HUDEP-2 (cell line): Measurements from ENCODE around the gene RNF7.
"Not testable (repeated sequence)": the region's sequence is repeated elsewhere in the genome, so short reads cannot be mapped to it uniquely, and the experiment has no call there.

ENCODE experiments used
- DNase-seq, 76 experiments: peaks; one replicate each; lab custom pipeline; 2025; ENCODE audit not compliant: unreplicated experiment in 76 of 76; lab: John Stamatoyannopoulos, UW

RNF7 gene

DNA sequence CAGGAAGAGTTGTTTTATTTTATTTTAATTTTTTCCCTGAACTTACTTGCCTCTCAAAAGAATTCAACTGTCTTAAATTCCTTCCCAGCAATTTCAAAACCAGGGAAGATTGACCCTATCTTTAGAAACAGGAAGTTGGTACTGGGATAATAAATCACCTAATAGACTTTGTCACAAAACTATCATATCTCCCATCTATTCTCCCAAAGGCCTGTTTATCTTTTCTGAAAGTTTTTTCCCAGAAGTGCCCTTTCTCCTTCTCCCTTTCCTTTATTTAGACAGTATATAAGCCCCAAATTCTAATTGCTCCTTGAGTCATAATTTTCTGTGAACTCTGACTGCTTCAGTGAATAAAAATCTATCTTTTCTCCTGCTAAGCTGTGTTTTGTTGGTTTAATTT lies 2.9 kb upstream of the RNF7 start:
- no peak for DNase-seq

DNA sequence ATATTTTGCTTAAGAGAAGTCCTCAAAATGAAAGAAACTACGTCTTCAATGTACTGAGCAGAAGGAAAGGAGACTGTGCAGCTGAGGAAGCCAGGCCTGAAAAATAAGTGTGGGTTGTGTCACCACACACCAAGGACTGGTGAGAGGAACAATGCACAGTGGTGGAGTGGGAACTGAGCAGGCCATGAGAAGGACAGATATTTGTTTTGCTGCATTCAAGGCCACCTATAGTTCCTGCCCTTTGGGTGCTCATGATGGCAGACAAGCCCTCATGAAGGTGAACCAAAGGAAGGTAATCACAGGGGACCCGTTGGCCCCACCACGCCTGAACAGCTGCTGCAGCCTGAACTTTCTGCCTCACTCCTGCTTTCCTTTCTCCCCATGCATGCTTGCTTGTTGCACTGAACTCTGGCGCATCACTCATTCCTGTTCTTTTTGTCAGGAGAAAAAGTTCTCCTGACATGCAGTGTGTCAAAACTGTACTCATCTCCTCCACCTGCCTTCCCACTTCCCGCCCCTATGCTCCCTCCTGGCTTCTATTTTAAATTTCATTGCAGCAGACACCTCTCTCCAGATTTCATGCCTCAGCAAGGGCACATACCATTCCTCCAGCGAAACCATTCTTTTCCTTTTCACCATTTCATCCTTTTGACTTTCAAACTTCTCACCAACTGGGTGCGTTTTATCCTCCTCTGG lies 2.2 kb upstream of the RNF7 start:
- DNase-seq, result no peak

DNA sequence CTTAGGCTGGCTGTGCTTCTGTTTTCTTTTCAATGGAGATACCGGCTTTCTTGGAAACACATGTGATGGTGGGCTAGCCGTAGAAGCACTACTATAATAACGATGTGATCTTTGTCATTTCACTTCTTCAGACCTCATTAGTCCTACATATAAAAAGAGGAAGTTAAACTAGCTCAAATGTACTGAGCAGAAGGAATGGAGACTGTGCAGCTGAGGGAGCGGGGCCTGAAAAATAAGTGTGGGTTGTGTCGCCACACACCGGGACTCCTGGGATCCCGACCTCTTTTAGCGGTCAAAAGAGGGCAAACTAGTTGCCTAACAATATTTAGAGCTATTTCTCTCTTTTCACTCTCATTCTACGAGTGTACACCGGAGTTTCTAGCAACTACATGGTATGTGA lies 1.0 kb upstream of the RNF7 start:
- no peak for DNase-seq

DNA sequence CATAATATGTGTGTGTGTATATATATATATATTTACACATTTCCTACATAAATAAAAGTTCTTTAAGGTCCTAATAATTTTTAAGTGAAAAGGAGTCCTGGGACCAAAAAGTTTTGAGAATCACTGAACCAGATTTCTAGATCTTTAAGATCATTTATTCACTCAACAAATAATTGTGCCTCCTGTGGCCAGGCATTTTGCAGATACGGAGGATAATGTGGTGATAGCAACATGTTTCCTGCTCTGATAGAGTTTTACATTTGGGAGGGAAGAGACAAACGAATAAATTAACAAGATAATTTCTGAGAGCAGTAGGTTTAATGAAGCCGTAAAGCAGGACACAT lies 448 bp upstream of the RNF7 start:
- DNase-seq, result no peak

DNA sequence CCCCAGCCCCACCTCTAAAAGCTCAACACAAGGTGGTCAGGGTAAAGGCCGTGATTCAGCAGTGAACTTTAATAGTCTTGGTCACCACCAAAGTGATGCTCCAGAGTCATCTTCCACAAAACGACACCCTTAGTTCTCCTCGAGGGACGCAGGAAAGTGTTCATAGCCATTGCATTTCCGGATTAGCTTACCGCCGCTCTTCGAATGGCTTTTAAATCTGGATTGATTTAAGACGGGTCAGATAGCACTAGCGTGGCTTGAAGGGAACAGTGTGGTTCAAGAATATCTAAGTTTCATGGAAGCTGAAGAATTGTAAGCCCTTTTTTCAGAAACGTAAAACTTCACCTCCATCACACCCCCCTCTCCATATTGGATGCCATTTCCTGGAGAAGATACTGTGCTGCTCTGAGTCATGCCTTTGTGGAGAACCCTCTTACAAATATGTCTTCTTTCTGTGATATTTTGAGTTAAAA lies 829 bp downstream of the RNF7 start:
- peak in 9 of 76 experiments; percentile 4 to 36 (median 17) for DNase-seq

DNA sequence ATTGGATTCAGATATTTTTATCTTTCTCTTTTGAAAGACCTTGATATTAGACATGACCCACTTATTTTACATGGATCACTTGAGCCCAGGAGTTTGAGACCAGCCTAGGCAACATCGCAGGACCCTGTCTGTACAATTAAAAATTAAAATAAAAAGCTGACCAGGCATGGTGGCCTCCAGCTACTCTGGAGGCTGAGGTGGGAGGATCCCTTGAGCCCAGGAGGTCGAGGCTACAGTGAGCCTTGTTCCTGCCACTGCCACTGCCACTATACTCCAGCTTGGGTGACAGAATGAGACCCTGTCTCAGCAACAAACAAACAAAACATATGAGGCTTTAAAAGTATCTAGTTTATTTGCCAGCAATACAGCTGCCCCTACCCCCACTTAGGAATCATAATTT lies 1.6 kb downstream of the RNF7 start:
- DNase-seq, result no peak

DNA sequence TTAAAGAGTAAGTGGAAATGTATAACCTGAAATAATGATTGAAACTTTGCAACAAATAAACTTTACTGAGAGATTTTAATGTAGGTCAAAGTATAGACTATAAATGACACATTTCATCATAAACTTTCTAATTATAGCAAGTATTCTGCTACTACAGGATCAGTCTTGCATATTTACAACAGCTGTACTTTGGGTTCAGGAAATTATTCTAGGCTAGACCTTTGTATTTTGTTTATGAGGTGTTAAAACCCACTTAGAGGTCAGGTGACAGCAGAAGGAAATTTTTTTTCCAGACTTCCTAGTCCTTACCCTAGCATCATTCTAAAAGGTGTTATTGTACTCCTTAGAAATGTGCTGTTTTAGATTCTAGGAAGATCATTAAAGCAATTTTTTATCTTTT lies 2.3 kb downstream of the RNF7 start:
- DNase-seq, result no peak

DNA sequence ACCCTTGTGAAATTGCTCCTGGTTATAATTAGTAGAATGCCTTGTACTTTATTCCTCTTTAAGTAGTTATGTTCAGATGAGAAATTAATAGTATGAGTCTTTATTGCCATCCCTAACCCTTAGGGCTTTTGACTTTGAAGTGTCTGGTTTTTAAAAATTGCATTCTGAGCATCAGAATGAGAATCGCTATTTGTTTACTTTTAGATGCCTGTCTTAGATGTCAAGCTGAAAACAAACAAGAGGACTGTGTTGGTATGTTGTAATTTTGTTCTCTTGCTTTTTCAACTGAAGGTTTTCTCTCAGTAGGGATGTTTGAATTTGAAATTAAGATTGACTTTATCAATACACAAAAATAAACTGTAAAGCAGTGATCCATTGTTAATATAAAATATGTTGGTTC lies 5.2 kb downstream of the RNF7 start:
- DNase-seq, result no peak

DNA sequence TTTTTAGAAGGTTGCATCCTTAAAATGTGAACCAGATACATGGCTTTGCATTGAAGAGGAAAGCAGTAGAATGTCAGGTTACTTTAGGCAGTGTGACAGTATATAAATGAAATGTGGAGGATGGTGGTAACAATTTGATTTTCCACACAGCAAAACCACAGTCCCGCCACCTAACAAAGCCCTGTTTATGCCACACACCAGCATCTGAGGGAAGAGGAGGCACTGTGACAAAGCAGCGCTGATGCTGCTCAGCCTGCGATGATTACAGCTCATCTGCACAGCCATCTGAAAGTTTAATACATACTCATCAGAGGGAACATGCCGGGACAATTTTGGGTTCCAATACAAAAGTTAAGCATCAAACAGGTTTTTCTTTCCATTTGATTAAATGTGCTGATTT lies 8.9 kb downstream of the RNF7 start:
- no peak for DNase-seq

DNA sequence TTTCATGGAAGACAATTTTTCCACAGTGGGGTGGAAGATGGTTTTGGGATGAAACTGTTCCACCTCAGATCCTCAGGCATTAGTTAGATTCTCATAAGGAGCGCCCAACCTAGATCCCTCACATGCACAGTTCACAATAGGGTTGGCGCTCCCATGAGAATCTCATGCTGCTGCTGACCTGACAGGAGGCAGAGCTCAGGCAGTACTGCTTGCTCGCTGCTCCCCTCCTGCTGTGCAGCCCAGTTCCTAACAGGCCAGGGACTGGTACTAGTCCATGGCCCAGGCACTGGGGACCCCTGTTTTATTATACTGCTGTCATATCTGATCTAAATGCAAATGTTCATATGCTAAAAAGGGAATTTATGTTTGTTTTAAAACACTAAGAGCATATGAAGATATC lies 15.3 kb downstream of the RNF7 start:
- no peak for DNase-seq

DNA sequence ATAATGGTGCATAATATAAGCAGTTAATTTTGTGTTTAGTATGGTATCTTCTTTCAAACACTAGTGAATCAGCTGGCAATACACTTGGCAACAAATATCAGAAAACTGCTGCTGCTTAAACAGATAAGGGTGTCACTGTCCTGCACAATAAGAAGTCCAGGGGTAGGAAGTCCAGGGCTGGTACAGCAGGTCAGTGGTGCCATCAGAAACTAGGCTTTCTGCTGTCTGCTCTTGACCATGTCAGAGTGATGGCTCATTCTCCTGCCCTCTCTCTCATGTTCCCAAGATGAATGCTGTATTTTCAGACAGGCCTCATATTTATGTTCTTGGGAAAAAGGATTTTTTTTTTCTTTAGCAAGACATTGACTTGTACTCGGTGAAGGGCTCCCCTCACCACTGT lies 15.9 kb downstream of the RNF7 start:
- DNase-seq, result peak in 1 of 76 experiments; percentile 16

DNA sequence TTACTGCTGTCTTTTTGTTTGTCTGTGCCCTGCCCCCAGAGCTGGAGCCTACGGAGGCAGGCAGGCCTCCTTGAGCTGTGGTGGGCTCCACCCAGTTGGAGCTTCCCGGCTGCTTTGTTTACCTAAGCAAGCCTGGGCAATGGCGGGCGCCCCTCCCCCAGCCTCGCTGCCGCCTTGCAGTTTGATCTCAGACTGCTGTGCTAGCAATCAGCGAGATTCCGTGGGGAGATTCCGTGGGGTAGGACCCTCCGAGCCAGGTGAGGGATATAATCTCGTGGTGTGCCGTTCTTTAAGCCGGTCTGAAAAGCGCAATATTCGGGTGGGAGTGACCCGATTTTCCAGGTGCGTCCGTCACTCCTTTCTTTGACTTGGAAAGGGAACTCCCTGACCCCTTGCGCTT lies 24.5 kb downstream of the RNF7 start:
- DNase-seq, result not testable (repeated sequence)

DNA sequence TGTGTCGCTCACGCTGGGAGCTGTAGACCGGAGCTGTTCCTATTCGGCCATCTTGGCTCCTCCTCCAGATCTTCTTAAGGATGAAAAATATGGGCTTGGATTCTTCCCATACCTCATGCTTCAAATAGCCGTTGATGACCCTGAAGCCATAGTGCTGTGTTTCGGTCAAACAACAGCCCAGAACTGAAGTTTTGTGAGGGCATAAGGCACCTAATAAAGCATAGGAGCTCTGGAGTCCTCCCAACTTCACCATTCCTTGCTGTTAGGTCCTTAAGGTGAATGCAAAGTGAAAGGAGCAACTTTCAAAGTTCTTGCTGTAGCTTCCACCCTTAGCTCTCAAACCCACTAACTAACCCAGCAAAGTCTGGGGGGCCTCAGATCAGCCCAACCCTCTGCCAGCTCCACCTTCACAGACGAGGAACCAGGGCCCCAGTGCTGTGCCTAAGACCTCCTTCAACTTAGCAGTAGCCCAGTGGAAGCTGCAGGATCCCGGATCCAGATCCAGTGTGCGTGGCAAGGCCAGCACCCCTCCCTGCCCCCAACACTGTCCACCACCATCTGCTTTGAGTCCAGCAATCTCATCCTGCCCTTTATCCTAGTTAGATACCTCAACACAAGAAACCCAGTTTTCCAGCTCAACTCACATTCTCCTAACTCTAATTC lies 25.1 kb downstream of the RNF7 start, which contains the start of gene GRK7:
Gene GRK7 (plus strand): TSS at position 321 of the 663 bp plus-strand sequence. CDS start 14,877 bp downstream, outside the sequence.
- DNase-seq, result no peak

DNA sequence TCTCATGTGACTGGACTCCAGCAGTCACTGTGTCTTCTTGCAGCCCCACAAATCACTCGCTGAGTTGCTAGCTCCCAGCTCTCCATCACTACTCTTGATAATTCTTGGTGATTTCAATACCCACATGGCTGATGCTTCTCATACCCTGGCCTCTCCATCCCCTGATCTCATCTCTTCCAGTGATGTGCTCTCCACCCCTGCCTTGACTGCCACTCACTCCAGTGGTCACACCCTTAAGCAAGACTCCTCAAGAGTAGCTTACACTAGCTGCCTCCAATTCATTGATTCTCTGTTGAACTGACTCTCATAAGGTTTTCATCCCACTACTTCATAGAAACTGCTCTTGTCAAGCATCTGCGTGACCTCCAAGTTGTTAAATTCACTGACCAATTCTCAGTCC lies 25.9 kb downstream of the RNF7 start:
- no peak for DNase-seq

DNA sequence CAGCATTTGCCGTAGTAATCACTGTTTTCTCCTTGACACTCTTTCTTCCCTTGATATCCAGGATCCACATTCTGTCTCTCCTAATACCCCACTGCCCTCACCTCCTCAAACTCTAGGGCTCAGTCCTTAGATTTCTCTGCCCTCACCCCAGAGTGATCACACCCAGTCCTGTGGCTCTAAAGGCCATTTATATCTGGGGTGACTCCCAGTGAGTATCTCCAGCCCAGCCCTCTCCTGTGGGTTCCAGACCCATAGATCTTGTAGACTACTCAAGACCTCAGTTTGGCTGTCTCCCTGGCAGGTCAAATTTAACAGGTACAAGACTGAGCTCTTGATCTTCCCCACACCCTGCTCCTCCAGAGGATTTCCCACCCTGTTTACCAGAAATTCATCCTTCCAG lies 26.4 kb downstream of the RNF7 start:
- no peak for DNase-seq

DNA sequence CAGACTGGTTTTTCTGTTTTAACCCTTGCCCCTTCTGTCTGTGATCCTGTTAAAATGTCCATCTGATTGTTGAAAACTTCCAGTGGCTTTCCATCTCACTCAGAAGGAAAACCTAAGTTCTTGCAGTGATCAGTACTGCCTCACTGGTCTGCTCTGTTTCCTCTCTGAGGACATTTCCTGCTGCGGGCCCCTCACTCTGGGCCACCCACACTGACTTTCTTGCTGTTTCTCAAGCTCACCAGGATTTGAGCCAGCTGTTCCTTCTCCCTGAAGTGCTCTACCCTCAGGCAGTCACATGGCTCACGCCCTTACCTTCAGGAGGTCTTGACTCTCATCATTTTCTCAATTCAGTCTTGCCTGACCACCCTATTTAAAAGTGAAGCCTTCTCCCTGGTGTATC lies 26.9 kb downstream of the RNF7 start:
- no peak for DNase-seq

DNA sequence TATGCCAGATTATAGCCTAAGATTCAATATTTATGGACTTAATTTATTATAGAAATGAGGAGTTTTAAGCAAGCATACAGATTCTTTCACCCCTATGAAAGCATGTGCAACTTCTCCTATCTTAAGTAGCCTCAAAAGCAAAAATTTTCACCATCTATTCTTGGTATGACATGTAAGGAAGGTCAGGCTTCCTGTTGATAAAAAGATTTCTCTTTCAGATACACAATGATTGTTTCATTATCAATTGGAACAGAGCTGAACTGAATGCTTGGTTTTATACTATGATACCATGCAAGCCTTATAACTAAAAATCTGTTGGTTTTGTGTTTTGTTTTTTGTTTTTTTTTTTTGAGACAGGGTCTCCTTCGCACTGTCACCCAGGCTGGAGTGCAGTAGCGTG lies 29.0 kb downstream of the RNF7 start:
- DNase-seq, result no peak

DNA sequence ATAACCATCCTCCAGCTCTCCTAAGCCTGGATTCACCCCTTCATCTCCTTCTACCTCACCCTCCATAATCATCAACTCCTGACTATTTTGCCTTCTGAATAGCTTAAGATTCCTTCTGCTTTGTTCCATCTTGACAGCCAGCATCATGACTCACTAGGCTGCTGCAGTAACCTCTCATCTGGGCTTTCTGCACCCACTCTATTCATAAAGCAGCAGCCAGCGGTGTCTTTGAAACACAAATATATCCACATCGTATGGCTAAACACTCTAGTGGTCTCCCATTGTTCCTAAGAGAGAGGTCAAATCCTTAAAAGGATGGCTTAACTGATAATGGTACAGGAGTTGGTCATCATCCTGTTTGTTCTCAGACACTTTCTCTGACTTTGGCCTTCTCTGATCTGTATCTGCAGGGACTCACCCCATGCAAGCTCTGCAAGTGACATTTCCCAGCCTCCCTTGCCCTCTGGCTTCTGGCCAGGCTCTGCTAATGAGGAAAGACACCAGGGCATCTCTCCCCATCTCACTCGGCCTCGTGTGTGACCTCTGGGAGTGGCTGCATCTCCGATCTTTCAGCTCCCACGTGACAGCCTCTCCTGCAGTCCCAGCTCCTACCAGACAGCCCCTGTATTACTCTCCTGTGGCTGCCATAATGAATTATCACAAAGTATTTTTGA lies 31.3 kb downstream of the RNF7 start:
- DNase-seq, result peak in 66 of 76 experiments; percentile 3 to 80 (median 56)

DNA sequence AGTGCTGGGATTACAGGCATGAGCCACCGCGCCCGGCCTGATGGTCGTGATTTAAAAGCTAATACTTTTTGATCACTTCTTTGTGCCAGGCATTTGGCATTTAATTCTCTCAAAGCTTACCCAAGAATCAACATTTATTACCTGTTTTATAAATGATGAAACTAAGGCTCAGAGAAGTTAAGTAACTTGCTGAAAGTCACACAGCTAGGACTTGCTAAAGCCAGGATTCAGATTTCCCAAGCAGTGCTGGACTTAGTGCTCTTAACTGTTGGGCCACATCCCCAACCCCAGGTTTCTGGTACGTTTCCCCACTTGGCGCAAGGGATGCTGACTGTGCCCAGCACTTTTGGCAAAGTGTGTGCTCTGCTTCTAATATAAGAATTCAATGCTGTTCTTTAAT lies 35.6 kb downstream of the RNF7 start:
- DNase-seq, result no peak

DNA sequence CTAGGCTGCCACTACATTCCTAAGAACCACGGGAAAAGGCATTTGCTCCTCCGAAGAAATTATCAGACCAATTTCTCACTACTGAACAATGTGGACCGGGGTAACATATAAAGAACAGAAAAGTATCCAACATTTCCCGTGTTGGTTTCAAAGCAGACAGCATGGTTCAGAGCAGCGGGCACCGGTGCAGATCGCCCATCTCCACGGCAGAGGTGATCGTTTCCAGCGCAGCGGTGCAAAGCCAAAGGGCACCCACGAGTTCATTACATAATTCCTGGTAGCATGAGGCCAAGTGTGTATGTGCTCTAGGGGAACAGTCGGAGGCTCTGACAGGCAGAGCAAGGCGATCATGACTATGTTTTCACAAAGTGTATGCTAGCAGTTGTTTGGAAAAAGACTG lies 38.3 kb downstream of the RNF7 start:
- DNase-seq, result no peak

DNA sequence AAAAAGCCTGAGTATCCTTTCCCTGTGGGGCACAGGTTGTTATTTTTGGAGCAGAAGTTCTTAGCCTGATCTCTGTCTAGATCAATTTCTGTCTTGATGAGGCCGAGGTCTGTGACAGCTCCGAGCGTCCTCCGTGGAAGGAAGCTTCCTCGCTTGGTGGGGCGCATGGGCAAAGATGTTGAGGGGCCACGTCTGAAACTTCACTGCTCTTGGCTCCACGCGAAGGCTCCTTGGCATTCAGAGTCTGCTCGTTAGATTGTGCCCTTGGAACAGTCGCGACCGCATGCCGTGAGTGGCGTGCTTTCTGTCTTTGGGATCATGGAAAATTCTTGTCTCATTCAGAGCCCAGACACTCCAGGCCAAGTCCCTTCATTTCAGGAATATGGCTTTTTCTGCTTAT lies 38.8 kb downstream of the RNF7 start:
- DNase-seq, result no peak
